ENCODE results near the gene PNMA6E. TPM values are rescaled to one million over a fixed set of nuclear protein-coding genes. Genes with fewer than 3 reads are reported as not detected.

Gene PNMA6E
- total RNA-seq, 1 donor from 2014 or later: not detected

DNA sequence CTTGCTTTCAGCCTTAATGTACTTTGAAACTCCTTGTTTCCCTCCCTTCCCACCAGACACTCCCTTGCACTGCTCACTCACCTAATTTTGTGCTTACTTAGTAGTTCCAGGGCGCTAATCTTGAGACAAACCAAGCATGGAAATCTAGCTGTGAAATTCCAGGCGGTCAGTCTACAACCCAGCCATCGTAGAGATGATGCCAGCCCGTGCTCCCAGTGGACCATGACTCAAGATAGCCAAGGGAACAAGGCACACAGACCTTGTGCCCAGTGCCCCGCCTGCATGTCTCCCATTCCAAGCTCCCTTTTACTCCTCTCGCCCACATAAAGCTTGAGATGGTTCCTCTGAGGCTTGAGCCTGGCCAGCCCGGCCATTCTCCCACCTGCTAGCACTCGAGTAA is 33.7 kb upstream of the PNMA6E start:
- TF ChIP-seq, protein P1, sequence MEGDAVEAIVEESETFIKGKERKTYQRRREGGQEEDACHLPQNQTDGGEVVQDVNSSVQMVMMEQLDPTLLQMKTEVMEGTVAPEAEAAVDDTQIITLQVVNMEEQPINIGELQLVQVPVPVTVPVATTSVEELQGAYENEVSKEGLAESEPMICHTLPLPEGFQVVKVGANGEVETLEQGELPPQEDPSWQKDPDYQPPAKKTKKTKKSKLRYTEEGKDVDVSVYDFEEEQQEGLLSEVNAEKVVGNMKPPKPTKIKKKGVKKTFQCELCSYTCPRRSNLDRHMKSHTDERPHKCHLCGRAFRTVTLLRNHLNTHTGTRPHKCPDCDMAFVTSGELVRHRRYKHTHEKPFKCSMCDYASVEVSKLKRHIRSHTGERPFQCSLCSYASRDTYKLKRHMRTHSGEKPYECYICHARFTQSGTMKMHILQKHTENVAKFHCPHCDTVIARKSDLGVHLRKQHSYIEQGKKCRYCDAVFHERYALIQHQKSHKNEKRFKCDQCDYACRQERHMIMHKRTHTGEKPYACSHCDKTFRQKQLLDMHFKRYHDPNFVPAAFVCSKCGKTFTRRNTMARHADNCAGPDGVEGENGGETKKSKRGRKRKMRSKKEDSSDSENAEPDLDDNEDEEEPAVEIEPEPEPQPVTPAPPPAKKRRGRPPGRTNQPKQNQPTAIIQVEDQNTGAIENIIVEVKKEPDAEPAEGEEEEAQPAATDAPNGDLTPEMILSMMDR (conservative IDR thresholded peaks at IDR 0.05; ENCODE audit: low read depth, low read length): no peak
- peak; percentile 38 for DNase-seq (ENCODE audit: low read depth)
- no peak overlapping the region for H3K4me3 ChIP-seq (ENCODE audit: low read depth, low read length)

- no peak overlapping the region for H3K4me3 ChIP-seq (ENCODE audit: low read depth, low read length)
- TF ChIP-seq, protein P1 (conservative IDR thresholded peaks at IDR 0.05; ENCODE audit: low read depth, low read length): no peak
- DNase-seq (ENCODE audit: low read depth): no peak
Observed at GRCh38 chrX:153433781-153434285, 32.7 kb upstream of the PNMA6E start.

DNA sequence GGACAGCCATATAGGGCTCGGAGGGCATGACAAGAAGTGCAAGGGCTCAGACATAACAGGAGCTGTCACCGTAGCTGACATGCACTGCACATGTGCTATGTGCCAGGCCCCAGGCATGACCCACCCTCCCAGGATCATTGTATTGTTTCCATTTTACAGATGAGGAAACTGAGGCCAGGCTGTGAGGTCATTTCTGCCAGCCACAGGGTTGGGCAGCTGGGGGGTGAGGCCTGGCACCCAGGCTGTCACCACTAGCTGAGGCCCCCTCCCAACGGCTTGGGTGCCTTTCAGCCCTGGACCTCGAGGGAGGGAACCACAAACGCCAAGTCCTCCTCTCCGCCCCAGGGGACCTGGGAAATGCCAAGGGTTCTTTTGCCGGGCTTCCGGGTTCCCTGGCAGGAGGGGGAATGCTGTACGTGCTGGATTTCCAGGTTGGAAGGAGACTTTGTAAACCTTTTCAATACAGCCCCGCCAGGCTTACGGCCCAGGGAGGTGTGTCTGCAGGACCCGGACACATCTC is 32.1 kb upstream of the PNMA6E start:
- TF ChIP-seq, protein P1 (conservative IDR thresholded peaks at IDR 0.05; ENCODE audit: low read depth, low read length): no peak
- DNase-seq (ENCODE audit: low read depth): no peak
- H3K4me3 ChIP-seq (ENCODE audit: low read depth, low read length): no peak overlapping the region

- DNase-seq (ENCODE audit: low read depth): no peak
- no peak overlapping the region for H3K4me3 ChIP-seq (ENCODE audit: low read depth, low read length)
- TF ChIP-seq, protein P1 (conservative IDR thresholded peaks at IDR 0.05; ENCODE audit: low read depth, low read length): no peak
Observed at GRCh38 chrX:153430796-153431195, 29.6 kb upstream of the PNMA6E start.

DNA sequence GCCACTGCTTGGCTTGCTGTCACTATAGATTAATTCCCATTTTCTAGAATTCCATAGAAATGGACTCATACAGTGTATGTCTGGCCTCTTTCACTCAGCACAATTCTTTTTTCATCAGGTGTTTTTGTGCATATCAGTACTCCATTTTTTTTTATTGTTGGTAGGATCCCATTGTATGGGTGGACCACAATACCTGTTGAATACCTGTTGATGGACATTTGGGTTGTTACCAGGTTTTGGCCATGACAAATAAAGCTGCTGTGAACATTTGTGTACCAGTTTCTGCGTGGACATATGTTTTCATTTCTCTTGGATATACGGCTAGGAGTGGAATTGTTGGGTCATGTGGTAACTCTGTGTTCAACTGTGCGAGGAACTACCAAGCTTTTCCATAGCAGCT is 25.1 kb upstream of the PNMA6E start:
- DNase-seq (ENCODE audit: low read depth): no peak
- no peak overlapping the region for H3K4me3 ChIP-seq (ENCODE audit: low read depth, low read length)
- TF ChIP-seq, protein P1 (conservative IDR thresholded peaks at IDR 0.05; ENCODE audit: low read depth, low read length): no peak

DNA sequence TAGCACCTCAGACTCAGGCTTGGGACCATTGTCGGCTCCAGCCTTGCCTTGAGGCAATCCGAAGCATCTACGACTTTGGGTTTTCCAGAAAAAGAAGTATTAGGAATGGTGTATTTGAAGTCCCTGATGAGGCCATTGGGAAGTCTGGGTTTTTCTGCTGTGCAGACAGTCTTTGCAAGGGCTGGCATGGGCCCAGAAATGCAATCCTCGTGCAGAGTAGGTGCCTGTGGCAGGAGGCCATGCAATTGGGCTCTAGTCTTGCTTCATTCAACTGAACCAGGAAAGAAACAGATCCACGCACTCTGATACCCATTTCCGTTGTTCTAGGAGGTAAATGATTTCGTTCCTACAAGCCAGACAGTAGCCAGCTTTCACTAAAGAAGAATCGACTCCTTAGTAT is 22.5 kb upstream of the PNMA6E start:
- TF ChIP-seq, protein P1 (conservative IDR thresholded peaks at IDR 0.05; ENCODE audit: low read depth, low read length): no peak
- DNase-seq (ENCODE audit: low read depth): no peak
- H3K4me3 ChIP-seq (ENCODE audit: low read depth, low read length): no peak overlapping the region

DNA sequence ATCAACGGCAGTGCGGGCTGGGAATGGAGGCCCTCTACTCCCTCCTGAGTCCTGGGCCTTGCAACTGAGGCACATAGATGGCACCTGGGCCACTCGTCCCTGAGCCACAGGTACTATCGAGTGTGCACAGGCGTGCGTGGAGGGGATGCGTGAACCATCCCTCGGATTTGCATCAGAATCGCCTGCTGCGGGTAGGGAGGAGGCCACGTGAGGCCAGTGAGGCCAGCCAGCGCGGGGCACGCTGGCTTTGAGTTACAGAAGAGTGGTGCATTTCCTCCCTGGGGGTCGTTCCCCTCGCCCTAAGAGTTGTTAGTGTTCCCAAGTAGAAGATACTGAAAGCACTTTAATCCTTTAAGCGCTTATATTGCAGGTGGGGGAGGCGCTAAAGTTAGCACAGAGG is 20.7 kb upstream of the PNMA6E start:
- TF ChIP-seq, protein P1 (conservative IDR thresholded peaks at IDR 0.05; ENCODE audit: low read depth, low read length): no peak
- no peak overlapping the region for H3K4me3 ChIP-seq (ENCODE audit: low read depth, low read length)
- DNase-seq (ENCODE audit: low read depth): no peak

All from epithelial cell of proximal tubule (primary cell).